Lung (tissue), 12 donors: ENCODE results near the gene LDLRAD4. TPM values are rescaled to one million over a fixed set of nuclear protein-coding genes. Genes with fewer than 3 reads are reported as not detected.

Experiments
- ATAC-seq: fragments of 200-7000 bp; cut with Tn5 transposase; one replicate; pipeline ENCODE4 v1.9.1; 2020; ENCODE audit warnings: moderate number of reproducible peaks; ENCODE audit not compliant: insufficient read depth, low FRiP score
- DNase-seq, 3 donors: peaks; one replicate each; pipeline ENCODE4 v3.0.0-alpha.2; 2013 to 2017
- H3K27ac ChIP-seq, 2 donors: one replicate each; pipeline ENCODE4 v1.5.1; 2013; ENCODE audit warnings: mild to moderate bottlenecking in 2 of 2, moderate library complexity in 2 of 2, control low read depth in 1 of 2, inconsistent platforms in 1 of 2, low read depth in 1 of 2, low read length in 1 of 2
- H3K27me3 ChIP-seq, 3 donors: one replicate each; pipeline ENCODE4 v1.5.1; 2013; ENCODE audit warnings: low read length in 2 of 3; ENCODE audit not compliant: control insufficient read depth in 3 of 3, insufficient read depth in 3 of 3
- H3K36me3 ChIP-seq, 4 donors: one replicate each; pipeline ENCODE4 v1.5.1; 2013; ENCODE audit warnings: low read length in 4 of 4, mild to moderate bottlenecking in 1 of 4, moderate library complexity in 1 of 4; ENCODE audit not compliant: control insufficient read depth in 4 of 4, insufficient read depth in 4 of 4
- H3K4me1 ChIP-seq, 5 donors: one replicate each; pipeline ENCODE4 v1.5.1; 2013; ENCODE audit warnings: low read length in 5 of 5, mild to moderate bottlenecking in 2 of 5, moderate library complexity in 1 of 5; ENCODE audit not compliant: control insufficient read depth in 5 of 5, insufficient read depth in 5 of 5
- H3K4me3 ChIP-seq: one replicate; pipeline ENCODE4 v1.5.1; 2013; ENCODE audit warnings: mild to moderate bottlenecking, control low read depth, moderate library complexity
- H3K9ac ChIP-seq, 2 donors: one replicate each; pipeline ENCODE4 v1.5.1; 2013; ENCODE audit warnings: low read length in 2 of 2, control low read depth in 1 of 2; ENCODE audit not compliant: insufficient read depth in 1 of 2
- H3K9me3 ChIP-seq, 4 donors: one replicate each; pipeline ENCODE4 v1.5.1; 2013; ENCODE audit warnings: low read length in 3 of 4, mild to moderate bottlenecking in 1 of 4, moderate library complexity in 1 of 4; ENCODE audit not compliant: control insufficient read depth in 4 of 4, insufficient read depth in 3 of 4
- WGBS, 2 donors: extraction: QIAGEN DNeasy Blood & Tissue Kit; methylation state at CpG; one replicate each; pipeline ENCODE4 v1.1.7; 2013; 5-methylcytosine and 5-hydroxymethylcytosine counted together
- polyA plus RNA-seq, 2 donors: library from polyadenylated mRNA; stranded (reverse); fragments of 200-250 nt; gene quantifications; one replicate each; pipeline ENCODE4 v1.2.1, GENCODE V29; 2013
- total RNA-seq, 2 donors: library from RNA; depleted of rRNA in 1 of 2; stranded (reverse); fragments of >200 nt in 1 of 2; gene quantifications; one replicate each; pipeline ENCODE4 v1.2.1, GENCODE V29; 2014 to 2021
- TF ChIP-seq, protein P1 (sequence below): IDR thresholded peaks from 2 replicates; pipeline ENCODE4 v1.5.1; 2012; ENCODE audit warnings: mild to moderate bottlenecking; ENCODE audit errors: control extremely low read depth, extremely low read depth
- donor health status: control.
- donor health status: control.
- donor health status: Bipolar disorder and iron deficiency.
- donor health status: healthy.
- donor health status: DM: yes; HTN: yes; CAD: no.

The LDLRAD4 gene
- total and polyA plus RNA-seq, 4 donors = 3.2 to 62.4 (median 19.9) TPM

DNA sequence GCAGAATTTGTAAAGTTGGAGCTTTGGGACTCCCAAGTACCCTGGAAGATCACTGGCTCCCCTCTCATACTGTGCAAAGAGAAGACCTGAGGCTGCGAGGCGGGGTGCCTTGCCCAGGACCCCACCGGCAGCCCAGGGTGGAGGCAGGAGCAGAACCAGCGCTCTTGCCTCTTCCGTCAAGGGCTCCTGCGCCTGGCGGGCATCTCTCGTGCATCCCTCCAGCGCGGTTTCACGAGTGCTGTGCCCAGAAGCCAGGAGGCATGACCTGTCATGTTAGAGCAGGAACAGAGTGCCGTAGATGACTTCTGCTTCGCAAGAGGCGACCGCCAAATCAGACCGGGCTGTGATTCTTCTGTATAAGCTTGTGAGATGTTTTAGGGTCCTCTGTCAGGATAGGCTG, 77.3 kb downstream of the LDLRAD4 start:
- Histone ChIP-seq H3K36me3 (no peaks in the 10 kb centered on the region), H3K4me3 (no peak overlapping the region), H3K27me3 (no peaks in the 10 kb centered on the region), H3K4me1 (peaks cover 0 to 15% (median 0%) of the 10 kb centered on the region in 5 donors), H3K9me3 (no peaks in the 10 kb centered on the region), H3K9ac (no peak overlapping the region), H3K27ac (no peak overlapping the region)
- 92 to 94% methylated on average over 16 of the region's 16 CpGs for WGBS, 2 donors
- no peak for ATAC-seq
- DNase-seq = no peak
- TF ChIP-seq, protein P1, sequence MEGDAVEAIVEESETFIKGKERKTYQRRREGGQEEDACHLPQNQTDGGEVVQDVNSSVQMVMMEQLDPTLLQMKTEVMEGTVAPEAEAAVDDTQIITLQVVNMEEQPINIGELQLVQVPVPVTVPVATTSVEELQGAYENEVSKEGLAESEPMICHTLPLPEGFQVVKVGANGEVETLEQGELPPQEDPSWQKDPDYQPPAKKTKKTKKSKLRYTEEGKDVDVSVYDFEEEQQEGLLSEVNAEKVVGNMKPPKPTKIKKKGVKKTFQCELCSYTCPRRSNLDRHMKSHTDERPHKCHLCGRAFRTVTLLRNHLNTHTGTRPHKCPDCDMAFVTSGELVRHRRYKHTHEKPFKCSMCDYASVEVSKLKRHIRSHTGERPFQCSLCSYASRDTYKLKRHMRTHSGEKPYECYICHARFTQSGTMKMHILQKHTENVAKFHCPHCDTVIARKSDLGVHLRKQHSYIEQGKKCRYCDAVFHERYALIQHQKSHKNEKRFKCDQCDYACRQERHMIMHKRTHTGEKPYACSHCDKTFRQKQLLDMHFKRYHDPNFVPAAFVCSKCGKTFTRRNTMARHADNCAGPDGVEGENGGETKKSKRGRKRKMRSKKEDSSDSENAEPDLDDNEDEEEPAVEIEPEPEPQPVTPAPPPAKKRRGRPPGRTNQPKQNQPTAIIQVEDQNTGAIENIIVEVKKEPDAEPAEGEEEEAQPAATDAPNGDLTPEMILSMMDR = no peak

DNA sequence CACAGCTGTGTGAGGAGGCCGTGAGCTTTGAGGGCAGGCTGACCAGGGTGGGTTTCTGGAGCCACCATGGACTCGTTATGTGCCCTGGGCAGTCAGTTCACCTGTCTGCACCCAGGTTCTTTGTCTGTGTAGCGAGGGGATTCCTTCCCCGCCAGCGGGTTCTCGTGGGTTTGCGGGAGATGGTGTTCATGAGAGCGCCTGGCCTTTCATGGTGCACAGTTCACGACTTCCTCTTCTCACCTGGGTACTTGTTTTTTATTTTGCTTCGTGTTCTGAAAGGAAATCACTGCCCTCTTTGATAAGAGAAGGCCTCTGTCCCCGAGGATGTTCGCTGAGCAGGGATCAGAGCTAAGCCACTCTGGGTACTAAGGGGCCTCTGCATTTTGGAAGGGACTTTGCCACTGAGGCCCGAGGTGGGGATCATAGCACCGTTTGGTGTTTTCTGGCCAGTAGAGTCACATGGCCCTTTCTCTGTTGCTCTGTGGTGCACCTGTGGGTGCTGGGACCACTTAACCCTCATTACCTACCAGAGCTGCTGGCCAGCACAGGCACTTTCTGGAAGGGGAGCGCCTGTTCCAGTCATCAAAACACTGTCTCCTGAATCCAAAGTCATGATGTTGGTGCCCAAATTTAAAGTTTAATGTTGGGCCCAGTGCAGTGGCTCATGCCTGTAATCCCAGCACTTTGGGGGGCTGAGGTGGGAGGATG, 78.5 kb downstream of the LDLRAD4 start:
- TF ChIP-seq, protein P1 = no peak
- no peaks in the 10 kb centered on the region for H3K9me3 ChIP-seq
- H3K27me3 ChIP-seq = no peaks in the 10 kb centered on the region
- peaks cover 0 to 16% (median 2%) of the 10 kb centered on the region in 5 donors for H3K4me1 ChIP-seq
- DNase-seq (no peak), ATAC-seq (no peak)
- no peak overlapping the region for H3K4me3 ChIP-seq
- H3K27ac ChIP-seq = no peak overlapping the region
- H3K9ac ChIP-seq = no peak overlapping the region
- 88 to 91% methylated on average over 15 of the region's 15 CpGs for WGBS, 2 donors
- H3K36me3 ChIP-seq = no peaks in the 10 kb centered on the region

DNA sequence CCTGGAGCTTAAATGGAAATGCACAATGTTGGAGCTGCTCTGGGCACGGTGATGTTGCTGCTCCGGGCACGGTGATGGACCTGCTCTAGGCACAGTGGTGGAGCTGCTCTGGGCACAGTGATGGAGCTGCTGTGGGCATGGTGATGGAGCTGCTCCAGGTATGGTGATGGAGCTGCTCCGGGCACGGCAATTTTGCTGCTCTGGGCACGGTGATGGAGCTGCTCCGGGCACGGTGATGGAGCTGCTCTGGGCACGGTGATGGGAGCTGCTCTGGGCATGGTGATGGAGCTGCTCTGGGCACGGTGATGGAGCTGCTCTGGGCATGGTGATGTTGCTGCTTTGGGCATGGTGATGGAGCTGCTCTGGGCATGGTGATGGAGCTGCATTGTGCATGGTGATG, 79.7 kb downstream of the LDLRAD4 start:
- H3K9ac ChIP-seq = no peak overlapping the region
- H3K4me1 ChIP-seq = peaks cover 2 to 26% (median 7%) of the 10 kb centered on the region in 5 donors
- no peaks in the 10 kb centered on the region for H3K9me3 ChIP-seq
- TF ChIP-seq, protein P1 = no peak
- H3K36me3 ChIP-seq = no peaks in the 10 kb centered on the region
- ATAC-seq (no peak), DNase-seq (no peak)
- H3K27me3 ChIP-seq = no peaks in the 10 kb centered on the region
- H3K4me3 ChIP-seq = no peak overlapping the region
- H3K27ac ChIP-seq = no peak overlapping the region
- WGBS, 2 donors = 96 to 98% methylated on average over 10 of the region's 10 CpGs
